ENCODE measurements around the gene DMXL2. TPM values are rescaled to one million over a fixed set of nuclear protein-coding genes. Genes with fewer than 3 reads are reported as not detected.

DMXL2 gene
- total RNA-seq, 3 donors from 2014 or later (not counting 1 experiment from before 2014, with no cell fraction given), result 6.4 to 12.4 (median 11.3) TPM

GRCh38 chr15:51588966-51589365, 33.6 kb downstream of the DMXL2 start:
- Mint-ChIP-seq H3K4me3 (no peak overlapping the region), H3K4me1 (no peaks in the 10 kb centered on the region), H3K27me3 (ENCODE audit: low read depth in 2 of 2) (peaks cover 0 to 3% of the 10 kb centered on the region in 2 donors), H3K9me3 (peaks cover 8 to 9% of the 10 kb centered on the region in 2 donors), H3K27ac (no peak overlapping the region), H3K36me3 (peaks cover 11% of the 10 kb centered on the region)
- peaks cover 4% of the 10 kb centered on the region for H3K27me3 ChIP-seq (ENCODE audit: control insufficient read depth, insufficient read depth, low read length)
- ATAC-seq (no peak), DNase-seq (no peak)
- H3K9me3 ChIP-seq (ENCODE audit: control insufficient read depth, insufficient read depth, low read length), result no peaks in the 10 kb centered on the region
- no peaks in the 10 kb centered on the region for H3K4me1 ChIP-seq (ENCODE audit: control insufficient read depth, insufficient read depth, low read length)
- no peak for TF ChIP-seq CTCF (IDR thresholded peaks at IDR 0.05)
- 97% methylated on average over 3 of the region's 3 CpGs for WGBS (ENCODE audit: insufficient coverage)
- no peak overlapping the region for H3K27ac ChIP-seq (ENCODE audit: low read length)
- no peak overlapping the region for H3K4me3 ChIP-seq (ENCODE audit: low read length)
- no peaks in the 10 kb centered on the region for H3K36me3 ChIP-seq (ENCODE audit: control insufficient read depth, insufficient read depth, low read length)
- intact Hi-C loops (cut with micrococcal nuclease), result no loop called here

GRCh38 chr15:51585986-51586385, 36.6 kb downstream of the DMXL2 start:
- H3K4me3 ChIP-seq (ENCODE audit: low read length), result no peak overlapping the region
- no peaks in the 10 kb centered on the region for H3K9me3 ChIP-seq (ENCODE audit: control insufficient read depth, insufficient read depth, low read length)
- no peak for TF ChIP-seq CTCF (IDR thresholded peaks at IDR 0.05)
- no peak for ATAC-seq
- no peaks in the 10 kb centered on the region for H3K36me3 ChIP-seq (ENCODE audit: control insufficient read depth, insufficient read depth, low read length)
- peaks cover 4% of the 10 kb centered on the region for H3K27me3 ChIP-seq (ENCODE audit: control insufficient read depth, insufficient read depth, low read length)
- Mint-ChIP-seq H3K27me3 (ENCODE audit: low read depth in 2 of 2) (no peaks in the 10 kb centered on the region), H3K27ac (no peak overlapping the region), H3K36me3 (peaks cover 7% of the 10 kb centered on the region), H3K4me3 (no peak overlapping the region), H3K9me3 (peaks cover 3 to 6% of the 10 kb centered on the region in 2 donors), H3K4me1 (no peaks in the 10 kb centered on the region)
- intact Hi-C loops (cut with micrococcal nuclease), result no loop called here
- no peak for DNase-seq
- no peak overlapping the region for H3K27ac ChIP-seq (ENCODE audit: low read length)
- 92% methylated on average over 3 of the region's 5 CpGs for WGBS (ENCODE audit: insufficient coverage)
- H3K4me1 ChIP-seq (ENCODE audit: control insufficient read depth, insufficient read depth, low read length), result no peaks in the 10 kb centered on the region

DNA sequence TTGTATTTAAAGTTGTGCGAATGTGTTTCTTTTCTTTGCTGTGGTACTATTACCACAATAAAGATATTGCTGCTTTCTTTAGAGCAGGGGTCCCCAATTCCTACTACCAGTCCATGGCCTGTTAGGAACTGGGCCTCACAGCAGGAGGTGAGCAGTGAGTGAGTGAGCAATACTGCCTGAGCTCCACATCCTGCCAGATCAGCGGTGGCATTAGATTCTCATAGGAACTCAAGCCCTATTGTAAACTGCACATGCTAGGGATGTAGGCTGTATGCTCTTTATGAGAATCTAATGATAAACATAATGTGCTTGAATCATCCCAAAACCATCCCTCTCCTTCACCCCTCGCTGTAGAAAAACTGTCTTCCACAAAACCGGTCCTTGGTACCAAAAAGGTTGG, 41.6 kb downstream of the DMXL2 start:
- no peak for ATAC-seq
- H3K27ac Mint-ChIP-seq, result no peak overlapping the region
- 96% methylated on average over 4 of the region's 4 CpGs for WGBS (ENCODE audit: insufficient coverage)
- no peaks in the 10 kb centered on the region for H3K36me3 Mint-ChIP-seq
- H3K36me3 ChIP-seq (ENCODE audit: control insufficient read depth, insufficient read depth, low read length), result no peaks in the 10 kb centered on the region
- H3K4me1 Mint-ChIP-seq, result no peaks in the 10 kb centered on the region
- peaks cover 0 to 7% of the 10 kb centered on the region in 2 donors for H3K9me3 Mint-ChIP-seq
- intact Hi-C loops (cut with micrococcal nuclease), result no loop called here
- TF ChIP-seq CTCF (IDR thresholded peaks at IDR 0.05), result no peak
- no peak overlapping the region for H3K4me3 Mint-ChIP-seq
- no peaks in the 10 kb centered on the region for H3K27me3 Mint-ChIP-seq (ENCODE audit: low read depth in 2 of 2)
- DNase-seq, result no peak
- no peak overlapping the region for H3K4me3 ChIP-seq (ENCODE audit: low read length)
- no peak overlapping the region for H3K27ac ChIP-seq (ENCODE audit: low read length)
- H3K9me3 ChIP-seq (ENCODE audit: control insufficient read depth, insufficient read depth, low read length), result no peaks in the 10 kb centered on the region
- no peaks in the 10 kb centered on the region for H3K4me1 ChIP-seq (ENCODE audit: control insufficient read depth, insufficient read depth, low read length)
- no peaks in the 10 kb centered on the region for H3K27me3 ChIP-seq (ENCODE audit: control insufficient read depth, insufficient read depth, low read length)

DNA sequence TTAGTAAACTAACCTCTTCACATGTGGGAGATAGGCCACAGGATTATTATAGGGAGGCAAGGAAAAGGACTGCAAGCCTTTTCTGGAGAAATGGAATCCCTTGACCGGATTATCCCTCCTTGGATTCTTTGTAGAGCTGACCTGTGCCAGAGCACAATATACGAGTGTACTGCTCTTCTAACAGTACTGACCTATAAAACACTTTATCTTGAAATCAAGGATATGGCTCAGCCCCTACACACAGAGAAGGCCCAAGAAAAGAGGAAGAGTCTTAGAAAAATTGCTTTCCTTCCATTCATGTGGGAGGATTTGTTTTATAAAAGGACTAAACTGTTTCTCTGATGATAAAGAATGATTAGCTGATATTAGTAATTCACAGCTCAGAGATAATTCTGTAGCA, 42.2 kb downstream of the DMXL2 start:
- H3K27me3 ChIP-seq (ENCODE audit: control insufficient read depth, insufficient read depth, low read length), result no peaks in the 10 kb centered on the region
- no peak for DNase-seq
- H3K9me3 Mint-ChIP-seq, result peaks cover 0 to 3% of the 10 kb centered on the region in 2 donors
- no peak overlapping the region for H3K27ac Mint-ChIP-seq
- no peaks in the 10 kb centered on the region for H3K4me1 Mint-ChIP-seq
- no peaks in the 10 kb centered on the region for H3K36me3 Mint-ChIP-seq
- no peak overlapping the region for H3K4me3 Mint-ChIP-seq
- WGBS (ENCODE audit: insufficient coverage), result 88% methylated on average over 2 of the region's 2 CpGs
- H3K36me3 ChIP-seq (ENCODE audit: control insufficient read depth, insufficient read depth, low read length), result no peaks in the 10 kb centered on the region
- no peak for ATAC-seq
- no peak overlapping the region for H3K27ac ChIP-seq (ENCODE audit: low read length)
- no peaks in the 10 kb centered on the region for H3K27me3 Mint-ChIP-seq (ENCODE audit: low read depth in 2 of 2)
- TF ChIP-seq CTCF (IDR thresholded peaks at IDR 0.05), result no peak
- no peak overlapping the region for H3K4me3 ChIP-seq (ENCODE audit: low read length)
- intact Hi-C loops (cut with micrococcal nuclease), result no loop called here
- no peaks in the 10 kb centered on the region for H3K9me3 ChIP-seq (ENCODE audit: control insufficient read depth, insufficient read depth, low read length)
- H3K4me1 ChIP-seq (ENCODE audit: control insufficient read depth, insufficient read depth, low read length), result no peaks in the 10 kb centered on the region

Measured in natural killer cell (primary cell).